GM19328 (cell line): ENCODE results near the gene AFF3.

Experiments
- ATAC-seq: cut with Tn5 transposase; IDR thresholded peaks from one replicate; pipeline ENCODE4 v1.9.1; 2021; ENCODE audit warnings: mild to moderate bottlenecking, moderate library complexity; ENCODE audit not compliant: unreplicated experiment

Gene AFF3

DNA sequence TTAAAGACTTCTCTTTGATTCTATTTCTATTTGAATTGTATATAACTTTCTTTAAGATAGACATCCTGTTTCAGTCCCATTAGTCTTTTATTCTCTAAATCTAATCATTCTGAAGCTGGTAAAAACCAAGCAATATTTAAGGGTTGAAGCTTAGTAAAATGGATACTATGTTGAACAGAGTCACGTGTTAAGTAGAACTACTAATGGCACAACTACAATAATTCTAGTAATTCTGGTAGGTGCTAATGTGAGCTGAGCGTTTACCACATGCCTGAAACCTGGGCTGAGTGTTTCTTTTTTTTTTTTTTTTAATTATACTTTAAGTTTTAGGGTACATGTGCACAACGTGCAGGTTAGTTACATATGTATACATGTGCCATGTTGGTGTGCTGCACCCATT is 8.9 kb upstream of the AFF3 start:
- no peak for ATAC-seq

DNA sequence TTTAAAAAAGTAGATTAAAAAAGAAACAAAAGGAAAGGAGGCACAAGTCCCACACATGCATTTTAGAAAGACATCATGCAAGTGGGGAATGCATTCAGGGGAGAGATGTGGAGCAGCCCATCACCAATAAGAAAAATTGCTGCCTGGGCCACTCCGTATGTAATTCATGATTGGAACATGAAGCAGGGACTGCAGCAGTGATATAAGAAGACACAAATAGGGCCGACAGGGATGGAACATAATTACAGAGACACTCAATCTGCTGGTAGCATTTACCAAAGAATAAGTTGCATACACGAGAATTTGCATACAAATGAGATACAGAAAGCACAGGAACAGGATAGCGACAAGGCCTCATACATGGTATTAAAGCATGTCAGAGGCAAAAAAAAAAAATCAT is 6.5 kb upstream of the AFF3 start:
- ATAC-seq = no peak

DNA sequence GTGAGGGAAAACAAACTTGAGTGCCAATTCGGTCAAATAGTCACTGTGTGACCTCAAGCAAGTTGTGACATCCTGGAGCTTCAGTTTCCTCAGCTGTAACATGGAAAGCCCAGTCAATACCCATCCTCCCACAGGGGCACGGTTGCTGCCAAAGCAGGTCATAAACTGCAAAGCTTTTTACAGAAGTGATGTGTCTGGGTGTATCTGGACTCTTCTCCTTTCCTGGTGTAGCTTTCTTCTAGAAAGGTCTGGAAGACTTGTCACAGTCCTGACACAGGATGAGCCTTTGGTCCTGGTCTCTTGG is 4.2 kb upstream of the AFF3 start:
- ATAC-seq = no peak

- no peak for ATAC-seq
Measured at GRCh38 chr2:100145893-100146656, 3.7 kb upstream of the AFF3 start.

GRCh38 chr2:100143286-100143685 is 896 bp upstream of the AFF3 start:
- no peak for ATAC-seq

DNA sequence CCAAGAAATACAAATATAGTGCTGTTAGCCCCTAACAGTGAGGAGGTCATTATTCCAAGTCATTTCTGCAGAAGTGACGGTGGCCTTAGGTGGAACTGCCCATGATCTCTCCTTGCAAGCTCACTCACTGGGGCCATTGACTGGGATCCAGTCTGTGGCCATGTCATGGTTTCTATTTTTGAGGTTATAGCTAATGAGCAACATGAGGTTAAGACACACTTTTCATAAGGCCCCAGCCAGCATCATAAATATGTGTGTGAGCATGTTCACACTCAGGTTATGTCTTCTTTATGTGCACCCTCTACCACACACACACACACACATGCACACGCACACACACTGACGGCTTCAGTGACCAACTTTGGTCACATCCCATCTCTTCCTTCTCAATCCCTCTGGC is 484 bp downstream of the AFF3 start:
- no peak for ATAC-seq

DNA sequence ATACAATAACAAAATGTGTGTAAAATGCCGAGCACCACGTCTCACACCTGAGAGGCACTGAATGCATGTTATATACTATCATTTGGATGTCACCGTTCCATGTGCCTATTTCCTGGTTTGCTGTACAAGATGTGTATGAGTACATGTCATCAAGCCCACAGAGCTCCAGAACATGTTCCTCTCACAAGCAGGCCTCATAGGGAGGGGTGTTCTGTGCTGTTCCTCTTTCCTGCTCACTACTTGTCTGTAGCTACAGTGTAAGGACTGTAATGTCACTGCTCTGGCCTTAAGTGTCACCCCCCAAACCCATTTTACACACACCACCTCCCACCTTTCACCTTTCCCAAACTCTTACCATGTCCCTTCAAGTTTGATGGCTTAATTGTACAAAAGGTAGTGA is 1.8 kb downstream of the AFF3 start:
- ATAC-seq = no peak

- no peak for ATAC-seq
Measured at GRCh38 chr2:100137866-100138570, 4.4 kb downstream of the AFF3 start.

DNA sequence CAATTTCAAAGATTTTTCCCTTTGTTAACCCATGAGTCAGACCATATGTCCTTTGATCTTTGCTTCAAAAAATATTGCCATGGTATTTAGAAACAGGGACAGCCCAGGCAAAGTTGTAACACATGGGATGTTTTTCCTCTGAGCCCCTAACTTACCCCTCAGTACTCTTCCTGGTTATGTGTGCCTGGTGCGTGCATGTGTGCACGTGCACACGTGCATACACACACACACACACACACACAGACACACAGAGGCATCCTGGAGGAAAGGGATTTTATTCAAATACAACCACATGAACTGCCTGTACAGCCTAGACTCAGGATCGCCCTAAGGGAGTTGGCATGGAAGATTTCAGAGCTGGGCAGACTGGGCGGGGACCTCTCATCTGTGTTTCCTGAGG is 5.1 kb downstream of the AFF3 start:
- ATAC-seq = no peak

DNA sequence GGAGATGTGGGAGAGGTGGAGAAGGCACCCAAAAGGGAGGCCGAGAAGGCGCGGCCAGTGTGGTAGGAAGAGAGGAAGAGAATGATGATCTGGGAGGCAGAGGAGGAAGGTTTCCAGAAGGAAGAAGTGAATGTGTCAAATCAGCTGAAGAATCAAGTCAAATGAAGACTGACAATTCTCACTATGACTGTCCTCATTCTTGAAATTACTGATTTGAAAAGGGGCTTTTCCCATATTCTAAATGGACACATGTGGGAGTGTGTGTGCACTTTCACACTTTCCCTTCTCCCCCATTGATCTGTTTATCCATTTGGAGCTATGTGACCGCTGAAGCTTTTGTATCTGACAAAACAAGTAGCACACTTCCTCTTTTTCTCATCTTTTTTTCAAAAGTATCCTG is 6.1 kb downstream of the AFF3 start:
- no peak for ATAC-seq

GRCh38 chr2:100135415-100135814 is 7.0 kb downstream of the AFF3 start:
- no peak for ATAC-seq

DNA sequence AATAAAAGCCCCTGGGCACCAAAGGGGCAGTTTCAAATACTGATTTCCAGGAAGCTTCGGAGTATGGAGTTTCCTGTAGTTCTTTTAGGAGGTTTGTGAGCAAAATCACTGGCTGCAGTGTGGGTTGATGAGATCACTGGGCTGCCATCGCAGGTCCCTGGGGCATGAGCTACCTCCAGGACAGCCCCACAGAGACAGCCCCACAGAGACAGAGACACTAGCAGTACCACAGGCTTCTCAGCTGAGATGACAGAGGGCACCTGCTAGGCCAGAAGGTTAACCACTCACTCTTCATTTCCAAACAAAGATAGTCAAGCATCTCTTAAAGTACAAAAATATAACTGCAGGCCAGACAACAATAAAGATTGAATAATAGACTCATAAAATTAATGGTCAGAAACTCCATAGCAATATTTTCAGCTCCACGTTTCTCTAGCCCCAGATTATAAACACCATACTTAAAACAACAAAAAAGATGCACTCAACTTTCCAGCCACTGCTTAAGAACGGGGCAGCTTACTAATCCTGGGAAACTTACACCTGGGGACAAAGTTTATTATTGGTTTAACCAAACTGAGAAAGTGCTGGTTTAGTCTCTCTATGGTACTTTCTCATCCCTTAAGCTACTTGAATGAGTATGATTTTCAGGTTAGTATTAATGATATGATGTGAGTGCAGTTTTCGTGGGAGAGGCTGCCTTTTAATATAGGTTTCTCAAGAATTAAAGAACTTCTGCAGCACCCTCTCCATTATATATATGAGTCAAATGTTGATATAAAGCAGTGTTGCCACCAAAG is 11.6 kb downstream of the AFF3 start:
- ATAC-seq = no peak

- no peak for ATAC-seq
Measured at GRCh38 chr2:100126897-100127401, 15.4 kb downstream of the AFF3 start.

- ATAC-seq = no peak
Measured at GRCh38 chr2:100126201-100126600, 16.2 kb downstream of the AFF3 start.

DNA sequence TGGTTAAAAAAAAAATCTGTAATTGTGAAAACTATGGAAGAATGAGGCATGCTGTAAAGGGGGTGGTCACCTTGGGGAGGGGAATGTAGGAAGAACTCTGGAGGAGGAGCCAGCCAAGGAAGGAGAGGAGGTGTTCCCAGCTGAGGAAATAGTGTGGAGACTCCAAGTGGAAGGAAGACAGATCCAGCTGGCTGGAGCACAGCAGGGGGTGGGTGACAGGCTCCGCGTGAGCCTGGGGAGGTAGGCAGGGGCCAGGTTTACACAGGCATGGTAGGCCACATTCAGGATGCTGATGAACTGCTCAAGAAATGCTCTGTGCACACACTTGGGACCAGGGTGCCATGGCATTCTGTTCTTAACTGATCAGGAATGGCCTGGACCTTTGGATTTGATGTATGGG is 16.8 kb downstream of the AFF3 start:
- no peak for ATAC-seq

GRCh38 chr2:100124761-100125160 is 17.6 kb downstream of the AFF3 start:
- ATAC-seq = no peak

DNA sequence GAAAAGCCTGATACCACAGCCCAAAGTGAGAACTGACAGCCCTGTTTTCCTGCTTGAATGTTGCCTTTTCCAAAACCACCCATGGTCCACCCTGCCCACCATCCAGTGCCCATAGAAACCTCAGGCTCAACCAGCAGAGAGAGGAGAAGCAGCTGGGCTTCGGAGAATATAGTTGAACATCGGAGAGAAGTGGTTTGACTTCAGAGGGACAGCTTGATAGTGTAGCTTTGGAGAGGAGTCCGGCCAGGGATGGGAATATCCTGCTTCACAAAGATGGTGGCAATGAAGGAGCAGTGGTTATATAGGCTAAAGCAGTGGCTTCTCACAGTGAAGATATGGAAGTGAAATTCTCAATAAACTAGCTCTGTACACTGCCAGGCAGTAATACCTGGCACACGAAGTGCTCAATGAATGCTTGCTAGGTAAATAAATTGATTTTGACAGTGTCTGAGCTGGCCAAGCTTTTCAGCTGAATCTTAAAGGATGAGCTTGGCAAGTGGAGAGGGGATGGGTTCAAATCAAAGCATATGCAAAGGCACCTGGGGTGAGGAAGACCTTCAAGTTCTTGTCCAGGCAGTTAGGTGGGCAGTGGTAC is 21.2 kb downstream of the AFF3 start:
- ATAC-seq = no peak

DNA sequence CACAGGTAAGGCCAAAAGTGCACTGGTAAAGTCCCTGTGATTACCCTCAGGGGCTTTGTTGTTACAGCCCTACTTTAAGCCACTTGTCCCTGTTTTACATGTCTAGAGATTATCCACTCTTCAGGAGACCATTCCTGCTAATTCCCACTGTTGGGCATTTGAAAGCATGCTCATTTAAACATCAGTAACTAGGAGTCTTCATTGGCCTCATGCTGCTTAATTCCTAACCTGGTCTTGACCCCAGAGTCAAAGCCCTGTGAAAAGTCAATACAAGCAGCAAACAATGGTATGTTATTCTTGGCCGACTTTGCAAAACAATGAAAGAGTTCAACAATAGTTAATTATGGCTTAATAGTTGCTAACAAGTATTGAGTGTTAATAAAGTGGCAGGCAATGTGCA is 23.2 kb downstream of the AFF3 start:
- no peak for ATAC-seq

DNA sequence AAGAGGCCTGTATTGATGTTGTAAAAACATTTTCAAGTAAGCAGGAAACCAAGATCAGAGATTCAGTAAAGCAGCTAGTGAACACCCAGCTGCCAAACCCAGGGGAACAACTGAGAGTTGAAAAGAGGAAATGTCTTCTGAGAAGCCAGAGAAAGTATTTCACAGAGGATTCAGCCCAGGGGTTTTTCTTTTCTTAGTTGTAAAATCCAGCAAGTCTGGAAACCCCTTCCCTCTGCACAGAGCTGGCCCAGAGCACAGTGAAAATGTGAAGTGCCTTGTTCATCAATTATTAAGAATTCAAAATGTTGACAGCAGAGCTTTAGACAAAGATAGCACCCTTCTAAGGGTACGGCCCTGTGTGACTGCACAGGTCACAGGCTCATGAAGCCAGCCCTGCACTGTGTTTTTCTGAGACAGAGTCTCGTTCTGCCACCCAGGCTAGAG is 28.4 kb downstream of the AFF3 start:
- ATAC-seq = peak; percentile 76

DNA sequence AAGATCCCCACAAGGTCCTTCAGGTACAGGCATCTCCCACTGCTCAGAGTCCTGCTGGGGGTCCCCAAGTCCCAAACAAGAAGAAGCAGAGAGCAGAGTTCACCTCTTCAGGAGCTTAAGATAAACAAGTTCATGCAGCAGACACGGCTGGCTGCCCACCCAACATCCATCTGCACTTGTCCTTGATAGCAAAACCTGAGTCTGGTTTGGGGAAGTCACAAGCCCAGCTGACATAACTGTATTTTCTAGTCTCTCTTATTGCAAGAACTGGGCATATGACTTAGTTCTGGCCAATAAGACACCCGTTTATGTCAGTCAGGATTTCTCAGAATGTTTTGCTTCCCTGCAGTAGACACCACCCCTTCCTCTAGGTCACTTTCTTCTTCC is 31.8 kb downstream of the AFF3 start:
- ATAC-seq = no peak

- ATAC-seq = no peak
Measured at GRCh38 chr2:100109986-100110613, 32.3 kb downstream of the AFF3 start.
